Ovary (tissue), 9 donors: ENCODE measurements around the gene FNTB. TPM values are rescaled to one million over a fixed set of nuclear protein-coding genes. Genes with fewer than 3 reads are reported as not detected.

Source experiments
- DNase-seq, 5 donors: peaks; one replicate each; pipeline ENCODE4 v3.0.0-alpha.2; 2019 to 2020
- H3K27ac ChIP-seq, 2 donors: fragments of 200-600 bp; one replicate each; pipeline versions ENCODE4 v1.5.1 to v1.8.0; 2019 to 2022
- H3K27me3 ChIP-seq: fragments of 200-600 bp; one replicate; pipeline ENCODE4 v1.8.0; 2022
- H3K36me3 ChIP-seq: fragments of 200-600 bp; sonication (generic); one replicate; pipeline ENCODE4 v1.5.1; 2019
- H3K4me1 ChIP-seq: one replicate; pipeline ENCODE4 v1.8.1; 2013; ENCODE audit warnings: mild to moderate bottlenecking, moderate library complexity; ENCODE audit not compliant: insufficient read depth
- H3K4me3 ChIP-seq: fragments of 200-600 bp; sonication (generic); one replicate; pipeline ENCODE4 v1.5.1; 2017
- H3K9me3 ChIP-seq, 2 donors: fragments of 200-600 bp in 1 of 2; sonication (generic) in 1 of 2; one replicate each; pipeline versions ENCODE4 v1.5.1 to v1.8.1; 2013 to 2019; ENCODE audit warnings: mild to moderate bottlenecking in 1 of 2, moderate library complexity in 1 of 2
- EP300 ChIP-seq: sonication (generic); formaldehyde crosslinking; IDR thresholded peaks from one replicate; pipeline ENCODE4 v1.6.1; 2017; ENCODE audit warnings: antibody characterized with exemption
- POLR2A ChIP-seq: fragments of 450-650 bp; IDR thresholded peaks from one replicate; pipeline ENCODE4 v1.6.1; 2017; ENCODE audit warnings: antibody characterized with exemption, mild to moderate bottlenecking, moderate library complexity
- WGBS, 3 donors: extraction: QIAGEN DNeasy Blood & Tissue Kit in 1 of 3; methylation state at CpG; one replicate each; pipeline versions ENCODE4 v1.1.5 to v1.1.7; 2013 to 2017; 5-methylcytosine and 5-hydroxymethylcytosine counted together
- intact Hi-C, 4 donors: fragments of 100-400 bp; cut with DNase I; formaldehyde crosslinking; loops; one replicate each; pipeline versions ENCODE4 v1.11.0 to v1.15.1; 2022 to 2023
- polyA plus RNA-seq, 2 donors: library from polyadenylated mRNA; stranded (reverse); fragments of 200-250 nt in 1 of 2; fragments of 350-450 nt in 1 of 2; fragmentation: Illumina TruSeq in 1 of 2; extraction: RNeasy Lipid Tissue Mini Kit (QIAGEN cat#74804) in 1 of 2; gene quantifications; one replicate each; pipeline ENCODE4 v1.2.3, GENCODE V29; 2013 to 2014
- total RNA-seq, 7 donors: library from RNA; depleted of rRNA in 2 of 7; stranded (reverse); fragments of >200 nt in 2 of 7; fragmentation: NEBNext Ultra II Directional in 3 of 7; extraction: Animal tissue kit (Norgen Biotek cat#: 25700) in 3 of 7; gene quantifications; one replicate each; pipeline versions ENCODE4 v1.1.0 to v1.2.4, GENCODE V29; 2016 to 2023
- TF ChIP-seq, protein P1 (sequence below), 3 donors: fragments of 450-650 bp in 2 of 3; fragments of 200-600 bp in 1 of 3; IDR thresholded peaks; one replicate each; pipeline versions ENCODE4 v1.5.1 to v1.8.0; 2016 to 2022; ENCODE audit warnings: antibody characterized with exemption in 3 of 3, mild to moderate bottlenecking in 1 of 3
- donor health status: DM: no; HTN: no; CAD: no; lungs with moderate emphysema.
- donor health status: DM: no; HTN: no; CAD: no.
- donor health status: Bipolar disorder and iron deficiency.
- donor health status: DM: yes; HTN: yes; CAD: no.
- donor health status: DM: no; HTN: no; CAD: no.
- donor health status: DM: yes; HTN: yes; CAD: no.

FNTB gene
- total and polyA plus RNA-seq, 9 donors = 8.0 to 19.0 (median 14.1) TPM

DNA sequence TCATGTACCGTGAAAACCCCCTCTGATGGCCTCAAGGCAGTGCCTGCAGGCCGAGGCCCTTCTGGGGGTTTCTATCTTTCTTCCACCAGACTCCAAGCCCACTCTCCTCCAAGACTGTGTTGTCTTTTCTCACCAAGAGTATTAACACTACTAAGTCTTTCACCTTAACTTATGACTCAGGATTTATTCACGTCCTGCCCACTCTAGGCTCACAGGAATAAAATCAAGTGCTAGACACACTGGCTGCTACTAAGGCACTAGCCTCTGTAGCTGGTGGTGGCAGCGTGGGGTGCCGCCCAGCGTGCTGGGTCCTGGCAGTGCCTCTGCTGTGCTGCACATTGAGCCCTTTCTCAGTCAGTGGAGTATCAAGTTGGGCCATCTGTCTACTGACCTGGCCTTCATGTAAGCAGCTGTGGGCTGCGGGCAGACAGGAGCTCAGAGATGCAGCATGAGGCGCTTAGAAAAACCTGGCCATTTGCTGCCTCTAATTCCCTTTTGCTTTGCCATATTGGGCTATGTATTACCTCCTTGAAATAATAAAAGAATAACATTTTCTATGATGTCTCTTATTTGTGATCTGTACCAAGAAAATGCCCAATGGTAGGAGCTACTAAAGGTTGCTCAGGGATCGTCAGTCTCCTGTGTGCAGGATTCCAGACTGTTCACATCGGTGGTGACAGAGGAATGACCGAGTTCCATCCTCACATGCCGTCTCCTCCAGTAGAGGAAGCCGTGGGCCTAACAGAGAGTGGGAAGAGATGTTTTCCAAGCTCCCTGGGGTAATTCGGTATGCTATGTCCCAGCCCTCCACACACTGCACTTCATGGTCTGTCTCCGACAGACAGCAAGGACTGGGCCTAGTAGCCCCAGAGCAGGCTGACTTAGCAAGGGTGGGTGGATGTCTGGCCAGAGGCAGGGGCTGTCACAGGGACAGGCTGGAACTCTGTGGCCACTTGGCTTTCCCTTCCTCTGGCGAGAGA lies 75.7 kb downstream of the FNTB start:
- WGBS, 3 donors = 87 to 92% (median 92%) methylated on average over 16 of the region's 16 CpGs
- Histone ChIP-seq H3K9me3 (no peaks in the 10 kb centered on the region), H3K4me1 (no peaks in the 10 kb centered on the region), H3K36me3 (no peaks in the 10 kb centered on the region), H3K4me3 (no peak overlapping the region), H3K27me3 (no peaks in the 10 kb centered on the region), H3K27ac (no peak overlapping the region)
- intact Hi-C loops = no loop called here
- TF ChIP-seq POLR2A = no peak
- TF ChIP-seq EP300 = no peak
- TF ChIP-seq, protein P1, sequence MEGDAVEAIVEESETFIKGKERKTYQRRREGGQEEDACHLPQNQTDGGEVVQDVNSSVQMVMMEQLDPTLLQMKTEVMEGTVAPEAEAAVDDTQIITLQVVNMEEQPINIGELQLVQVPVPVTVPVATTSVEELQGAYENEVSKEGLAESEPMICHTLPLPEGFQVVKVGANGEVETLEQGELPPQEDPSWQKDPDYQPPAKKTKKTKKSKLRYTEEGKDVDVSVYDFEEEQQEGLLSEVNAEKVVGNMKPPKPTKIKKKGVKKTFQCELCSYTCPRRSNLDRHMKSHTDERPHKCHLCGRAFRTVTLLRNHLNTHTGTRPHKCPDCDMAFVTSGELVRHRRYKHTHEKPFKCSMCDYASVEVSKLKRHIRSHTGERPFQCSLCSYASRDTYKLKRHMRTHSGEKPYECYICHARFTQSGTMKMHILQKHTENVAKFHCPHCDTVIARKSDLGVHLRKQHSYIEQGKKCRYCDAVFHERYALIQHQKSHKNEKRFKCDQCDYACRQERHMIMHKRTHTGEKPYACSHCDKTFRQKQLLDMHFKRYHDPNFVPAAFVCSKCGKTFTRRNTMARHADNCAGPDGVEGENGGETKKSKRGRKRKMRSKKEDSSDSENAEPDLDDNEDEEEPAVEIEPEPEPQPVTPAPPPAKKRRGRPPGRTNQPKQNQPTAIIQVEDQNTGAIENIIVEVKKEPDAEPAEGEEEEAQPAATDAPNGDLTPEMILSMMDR (IDR thresholded peaks at IDR 0.05) = no peak
- DNase-seq = no peak

DNA sequence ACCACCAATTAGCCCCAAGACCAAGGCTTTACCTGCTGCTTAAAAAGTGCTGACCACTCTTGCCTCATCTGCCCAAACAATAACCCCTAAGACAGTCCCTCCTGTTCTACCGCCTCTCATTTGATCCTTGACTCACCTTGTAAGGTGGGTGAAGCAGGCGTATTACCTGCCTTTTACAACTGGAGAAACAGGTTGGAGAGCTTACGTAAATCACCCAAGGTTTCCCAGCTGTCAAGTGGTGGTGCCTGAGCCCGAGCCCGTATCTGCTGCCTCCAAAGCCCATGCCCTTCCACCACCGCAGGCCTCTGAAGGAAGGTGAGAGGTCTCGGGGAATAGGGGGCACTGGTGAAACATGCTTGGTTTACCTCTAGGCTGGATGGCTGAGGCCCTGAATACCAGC lies 79.0 kb downstream of the FNTB start:
- Histone ChIP-seq H3K4me3 (no peak overlapping the region), H3K27me3 (no peaks in the 10 kb centered on the region), H3K4me1 (no peaks in the 10 kb centered on the region), H3K9me3 (no peaks in the 10 kb centered on the region), H3K36me3 (no peaks in the 10 kb centered on the region), H3K27ac (no peak overlapping the region)
- intact Hi-C loops = no loop called here
- 92 to 98% (median 95%) methylated on average over 7 of the region's 7 CpGs for WGBS, 3 donors
- TF ChIP-seq POLR2A = no peak
- no peak for DNase-seq

DNA sequence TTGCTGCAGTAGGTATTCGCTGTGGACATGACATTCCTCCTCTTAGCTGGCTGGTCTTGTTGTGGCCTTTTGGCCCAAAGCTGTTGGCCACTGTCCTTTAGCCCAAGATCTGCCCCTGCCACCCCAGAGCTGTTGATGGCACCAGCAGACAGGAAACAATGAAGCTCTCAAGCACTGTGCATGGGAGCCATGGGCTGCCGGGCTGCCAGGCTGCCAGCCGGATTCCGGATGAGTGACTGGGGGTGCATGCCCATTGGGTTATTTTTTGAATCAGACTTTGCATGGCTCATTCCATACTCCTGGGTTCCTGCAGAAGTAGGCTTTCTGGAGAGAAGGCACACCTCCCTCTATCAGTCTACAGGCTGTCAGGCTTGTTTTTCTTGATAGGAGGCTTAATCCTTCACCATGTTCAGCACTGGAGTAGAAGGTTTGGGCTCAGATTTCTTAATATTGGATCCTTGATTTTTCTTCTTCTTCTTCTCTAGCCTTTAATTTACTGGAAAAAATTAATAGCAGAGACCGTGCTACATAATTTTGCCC lies 83.2 kb downstream of the FNTB start:
- H3K27ac ChIP-seq = no peak overlapping the region
- H3K36me3 ChIP-seq = no peaks in the 10 kb centered on the region
- intact Hi-C loops = no loop called here
- TF ChIP-seq POLR2A (no peak), EP300 (no peak)
- TF ChIP-seq, protein P1 (IDR thresholded peaks at IDR 0.05) = no peak
- no peaks in the 10 kb centered on the region for H3K9me3 ChIP-seq
- no peaks in the 10 kb centered on the region for H3K27me3 ChIP-seq
- DNase-seq = no peak
- peaks cover 3% of the 10 kb centered on the region for H3K4me1 ChIP-seq
- no peak overlapping the region for H3K4me3 ChIP-seq
- 95 to 98% (median 98%) methylated on average over 5 of the region's 5 CpGs for WGBS, 3 donors

DNA sequence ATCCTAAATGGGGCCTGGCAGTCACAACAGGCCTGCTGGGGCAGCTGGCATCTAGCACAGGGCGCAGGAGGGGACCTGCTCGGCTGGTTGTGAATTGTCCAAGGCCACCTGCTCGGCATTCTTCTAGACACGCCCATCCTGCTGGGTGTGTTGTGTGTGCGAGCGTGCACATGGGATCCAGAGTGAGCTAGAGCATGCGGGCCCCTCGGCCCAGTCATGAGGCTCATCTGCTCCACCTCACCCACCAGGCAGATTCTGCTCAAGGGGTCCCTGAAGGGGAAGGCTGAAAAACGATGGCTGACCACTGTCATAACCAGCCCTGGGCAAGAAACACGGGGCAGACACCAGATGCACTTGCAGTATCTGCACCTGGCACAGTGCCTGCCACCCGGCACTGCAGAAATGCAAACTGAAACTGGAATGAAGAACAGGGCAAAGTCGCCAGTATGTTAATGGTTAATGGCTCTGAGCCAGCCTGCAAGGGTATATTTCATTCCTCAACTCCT lies 83.8 kb downstream of the FNTB start:
- H3K4me1 ChIP-seq = peaks cover 3% of the 10 kb centered on the region
- no peak overlapping the region for H3K4me3 ChIP-seq
- H3K27ac ChIP-seq = no peak overlapping the region
- H3K36me3 ChIP-seq = no peaks in the 10 kb centered on the region
- DNase-seq = no peak
- H3K9me3 ChIP-seq = no peaks in the 10 kb centered on the region
- no peaks in the 10 kb centered on the region for H3K27me3 ChIP-seq
- intact Hi-C loops = no loop called here
- 69 to 80% (median 78%) methylated on average over 12 of the region's 12 CpGs for WGBS, 3 donors
- TF ChIP-seq POLR2A = no peak
- TF ChIP-seq, protein P1 (IDR thresholded peaks at IDR 0.05) = no peak

DNA sequence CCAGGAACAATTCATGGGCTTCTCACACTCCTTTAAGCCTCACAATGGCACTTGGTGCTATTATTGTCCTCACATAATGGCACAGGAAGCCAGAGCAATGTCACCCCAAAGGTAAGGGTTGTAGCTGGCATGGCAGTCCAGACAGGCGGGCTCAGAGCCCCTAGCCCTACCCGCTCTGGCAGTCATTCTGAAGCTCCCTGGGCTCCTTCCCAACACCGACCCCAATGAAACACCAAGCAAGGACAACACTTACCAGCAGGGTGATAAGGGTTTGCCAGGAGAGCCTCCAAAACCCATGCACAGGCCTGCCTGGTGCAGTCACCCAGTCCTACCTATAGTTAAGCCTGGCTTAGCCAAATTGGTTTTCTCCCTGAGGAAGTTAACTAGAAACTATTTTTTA lies 84.8 kb downstream of the FNTB start:
- TF ChIP-seq EP300 (no peak), POLR2A (no peak)
- TF ChIP-seq, protein P1 (IDR thresholded peaks at IDR 0.05) = no peak
- WGBS, 3 donors = 86 to 97% (median 92%) methylated on average over 3 of the region's 3 CpGs
- Histone ChIP-seq H3K4me3 (no peak overlapping the region), H3K27ac (no peak overlapping the region), H3K36me3 (no peaks in the 10 kb centered on the region), H3K27me3 (no peaks in the 10 kb centered on the region), H3K9me3 (no peaks in the 10 kb centered on the region), H3K4me1 (peaks cover 3% of the 10 kb centered on the region)
- intact Hi-C loops = no loop called here
- no peak for DNase-seq
